GM12892 (cell line): ENCODE results near the gene CDH23.

Experiments
- POLR2A ChIP-seq: IDR thresholded peaks from 2 replicates; pipeline ENCODE4 v1.6.1; 2011; ENCODE audit warnings: low read depth, low read length, control low read depth
- POLR2AphosphoS5 ChIP-seq: IDR thresholded peaks from 2 replicates; pipeline ENCODE4 v1.6.1; 2011; ENCODE audit warnings: low read depth, low read length, control low read depth
- TAF1 ChIP-seq: IDR thresholded peaks from 2 replicates; pipeline ENCODE4 v1.6.1; 2011; ENCODE audit warnings: low read depth, mild to moderate bottlenecking, control low read depth, low read length, borderline replicate concordance

GRCh38 chr10:71419750-71420149, 23.0 kb downstream of the CDH23 start:
- TF ChIP-seq POLR2AphosphoS5 (no peak), POLR2A (no peak), TAF1 (no peak)
